Lower lobe of right lung (tissue), 2 donors: ENCODE data around the gene TEKT3. TPM values are rescaled to one million over a fixed set of nuclear protein-coding genes. Genes with fewer than 3 reads are reported as not detected.

Source experiments
- ATAC-seq, 2 donors: fragments of 200-7000 bp; cut with Tn5 transposase; one replicate each; pipeline ENCODE4 v1.9.1; 2020 to 2022; ENCODE audit warnings: mild to moderate bottlenecking in 2 of 2, moderate library complexity in 2 of 2
- DNase-seq: peaks from one replicate; pipeline ENCODE4 v3.0.0-alpha.2; 2020
- H3K27ac ChIP-seq: fragments of 200-600 bp; one replicate; pipeline ENCODE4 v1.8.0; 2022
- H3K27me3 ChIP-seq: fragments of 200-600 bp; one replicate; pipeline ENCODE4 v1.8.0; 2022; ENCODE audit warnings: low read depth
- H3K36me3 ChIP-seq: fragments of 200-600 bp; one replicate; pipeline ENCODE4 v1.8.0; 2022; ENCODE audit warnings: mild to moderate bottlenecking
- H3K4me1 ChIP-seq: fragments of 200-600 bp; one replicate; pipeline ENCODE4 v1.8.0; 2022
- H3K4me3 ChIP-seq: fragments of 200-600 bp; one replicate; pipeline ENCODE4 v1.8.0; 2022; ENCODE audit warnings: mild to moderate bottlenecking
- H3K9me3 ChIP-seq: fragments of 200-600 bp; one replicate; pipeline ENCODE4 v1.8.0; 2022
- intact Hi-C: fragments of 100-400 bp; cut with DNase I; formaldehyde crosslinking; loops from one replicate; pipeline ENCODE4 v1.11.0; 2022
- total RNA-seq: library from RNA; stranded (reverse); fragmentation: NEBNext Ultra II Directional; extraction: Animal tissue kit (Norgen Biotek cat#: 25700); gene quantifications from one replicate; pipeline ENCODE4 v1.2.1, GENCODE V29; 2021
- TF ChIP-seq, protein P1 (sequence below): fragments of 200-600 bp; IDR thresholded peaks from one replicate; pipeline ENCODE4 v1.8.0; 2022; ENCODE audit warnings: antibody characterized with exemption, mild to moderate bottlenecking
- donor health status: DM: no; HTN: yes; CAD: no; lungs with severe emphysema.

The TEKT3 gene
- total RNA-seq, 1 donor from 2014 or later = 2.2 TPM

DNA sequence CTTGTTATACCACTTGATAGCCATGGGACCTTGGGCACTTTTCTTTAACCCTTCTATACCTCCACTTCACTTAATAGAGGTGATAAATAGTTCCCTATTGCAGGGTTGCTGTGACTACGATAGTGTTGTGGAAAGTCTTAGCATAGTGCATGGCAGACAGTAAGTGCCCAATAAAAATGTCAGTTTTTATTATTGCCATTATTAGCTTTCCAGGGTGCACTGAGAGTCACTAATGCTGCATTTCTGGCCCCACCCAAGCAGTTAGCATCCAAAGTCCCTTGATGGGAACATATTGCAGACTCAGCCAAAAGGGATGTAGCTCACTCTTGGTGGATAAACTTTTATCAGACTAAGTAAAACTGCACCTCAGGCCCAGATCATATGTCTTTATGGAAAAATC lies 41.5 kb upstream of the TEKT3 start:
- DNase-seq (no peak), ATAC-seq (no peak)
- no peak overlapping the region for H3K27ac ChIP-seq
- intact Hi-C loops = no loop called here
- peaks cover 17% of the 10 kb centered on the region for H3K4me1 ChIP-seq
- TF ChIP-seq, protein P1, sequence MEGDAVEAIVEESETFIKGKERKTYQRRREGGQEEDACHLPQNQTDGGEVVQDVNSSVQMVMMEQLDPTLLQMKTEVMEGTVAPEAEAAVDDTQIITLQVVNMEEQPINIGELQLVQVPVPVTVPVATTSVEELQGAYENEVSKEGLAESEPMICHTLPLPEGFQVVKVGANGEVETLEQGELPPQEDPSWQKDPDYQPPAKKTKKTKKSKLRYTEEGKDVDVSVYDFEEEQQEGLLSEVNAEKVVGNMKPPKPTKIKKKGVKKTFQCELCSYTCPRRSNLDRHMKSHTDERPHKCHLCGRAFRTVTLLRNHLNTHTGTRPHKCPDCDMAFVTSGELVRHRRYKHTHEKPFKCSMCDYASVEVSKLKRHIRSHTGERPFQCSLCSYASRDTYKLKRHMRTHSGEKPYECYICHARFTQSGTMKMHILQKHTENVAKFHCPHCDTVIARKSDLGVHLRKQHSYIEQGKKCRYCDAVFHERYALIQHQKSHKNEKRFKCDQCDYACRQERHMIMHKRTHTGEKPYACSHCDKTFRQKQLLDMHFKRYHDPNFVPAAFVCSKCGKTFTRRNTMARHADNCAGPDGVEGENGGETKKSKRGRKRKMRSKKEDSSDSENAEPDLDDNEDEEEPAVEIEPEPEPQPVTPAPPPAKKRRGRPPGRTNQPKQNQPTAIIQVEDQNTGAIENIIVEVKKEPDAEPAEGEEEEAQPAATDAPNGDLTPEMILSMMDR = no peak
- no peaks in the 10 kb centered on the region for H3K27me3 ChIP-seq
- H3K36me3 ChIP-seq = no peaks in the 10 kb centered on the region
- H3K4me3 ChIP-seq = no peak overlapping the region
- H3K9me3 ChIP-seq = no peaks in the 10 kb centered on the region

DNA sequence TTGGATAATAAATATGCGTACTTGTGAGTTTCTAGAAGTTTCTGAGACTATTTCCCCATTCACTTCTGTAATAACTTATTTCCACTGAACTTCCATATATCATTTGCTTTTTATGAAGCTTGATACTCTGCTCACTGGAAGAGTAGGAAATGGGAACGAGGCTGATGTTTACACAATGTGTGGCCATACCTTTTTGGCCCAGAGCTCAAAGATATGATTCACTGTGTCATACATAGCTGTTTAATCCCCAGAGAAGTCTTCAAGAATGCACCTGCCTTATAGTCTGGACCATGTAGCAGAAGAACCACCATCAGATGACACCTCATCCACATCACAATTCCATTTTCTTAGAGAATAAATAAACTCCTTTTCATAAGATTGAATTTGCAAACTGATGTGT lies 40.3 kb upstream of the TEKT3 start:
- H3K27me3 ChIP-seq = no peaks in the 10 kb centered on the region
- peaks cover 17% of the 10 kb centered on the region for H3K4me1 ChIP-seq
- H3K27ac ChIP-seq = no peak overlapping the region
- DNase-seq (no peak), ATAC-seq (no peak)
- TF ChIP-seq, protein P1 = no peak
- no peaks in the 10 kb centered on the region for H3K36me3 ChIP-seq
- H3K4me3 ChIP-seq = no peak overlapping the region
- intact Hi-C loops = no loop called here
- no peaks in the 10 kb centered on the region for H3K9me3 ChIP-seq

DNA sequence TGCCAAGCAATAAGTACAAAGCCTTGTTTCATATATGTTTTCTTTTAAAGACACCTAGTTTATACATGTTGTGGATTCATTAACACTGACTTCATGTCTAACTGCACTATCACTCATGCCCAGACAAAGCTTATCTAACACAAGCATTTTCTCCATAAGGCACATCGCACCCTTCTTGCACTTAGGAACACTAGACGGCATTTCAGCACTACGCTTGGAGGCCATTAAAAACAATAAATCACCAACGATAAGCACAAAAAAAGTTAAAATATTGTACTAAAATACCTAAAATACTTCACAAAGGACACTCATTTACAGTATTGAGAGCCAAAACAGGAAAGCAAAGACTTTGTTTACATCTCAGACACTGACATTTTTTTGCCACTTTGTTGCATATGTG lies 39.0 kb upstream of the TEKT3 start:
- peaks cover 14% of the 10 kb centered on the region for H3K4me1 ChIP-seq
- no peak overlapping the region for H3K4me3 ChIP-seq
- H3K27me3 ChIP-seq = no peaks in the 10 kb centered on the region
- TF ChIP-seq, protein P1 = no peak
- DNase-seq (no peak), ATAC-seq (no peak)
- intact Hi-C loops = no loop called here
- H3K27ac ChIP-seq = no peak overlapping the region
- no peaks in the 10 kb centered on the region for H3K36me3 ChIP-seq
- H3K9me3 ChIP-seq = no peaks in the 10 kb centered on the region

DNA sequence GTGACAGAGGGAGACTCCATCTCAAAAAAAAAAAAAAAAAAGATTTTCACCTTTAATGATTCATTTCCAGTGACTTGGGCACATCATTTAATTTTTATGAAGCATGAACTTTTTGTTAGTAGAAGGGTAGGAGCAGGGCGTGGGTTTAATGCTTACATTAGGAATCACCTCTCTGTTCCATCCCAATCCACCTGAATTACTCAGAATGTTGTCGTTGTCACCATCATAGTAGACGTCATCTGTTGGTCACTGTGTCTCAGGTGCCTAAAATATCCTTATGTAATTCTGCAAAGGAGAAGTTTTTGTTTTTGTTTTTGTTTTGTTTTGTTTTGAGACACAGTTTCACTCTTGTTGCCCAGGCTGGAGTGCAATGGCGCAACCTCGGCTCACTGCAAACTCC lies 38.3 kb upstream of the TEKT3 start:
- Histone ChIP-seq H3K27me3 (no peaks in the 10 kb centered on the region), H3K27ac (no peak overlapping the region), H3K4me1 (peaks cover 6% of the 10 kb centered on the region), H3K9me3 (no peaks in the 10 kb centered on the region), H3K4me3 (no peak overlapping the region), H3K36me3 (no peaks in the 10 kb centered on the region)
- intact Hi-C loops = no loop called here
- TF ChIP-seq, protein P1 = no peak
- DNase-seq (no peak), ATAC-seq (no peak)

DNA sequence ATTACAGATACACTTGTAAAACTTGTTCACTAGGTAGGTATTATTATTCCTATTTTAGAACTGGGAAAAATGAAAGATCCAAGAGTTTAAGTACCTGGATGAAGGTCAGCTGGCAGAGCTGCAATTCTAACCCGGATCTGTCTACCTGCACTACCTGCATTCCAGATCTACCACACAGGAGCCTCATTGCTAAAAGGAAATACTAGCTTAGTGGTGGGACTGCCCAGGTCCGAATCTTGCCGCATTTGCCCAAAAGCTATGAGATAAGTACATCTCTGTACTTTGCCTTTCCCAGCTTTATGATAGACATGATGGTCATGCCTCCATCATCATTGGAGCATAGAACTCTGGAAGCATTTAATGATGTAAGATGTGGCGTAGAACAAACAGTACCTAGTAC lies 36.8 kb upstream of the TEKT3 start:
- H3K4me3 ChIP-seq = no peak overlapping the region
- intact Hi-C loops = no loop called here
- H3K27ac ChIP-seq = no peak overlapping the region
- H3K4me1 ChIP-seq = peaks cover under 1% of the 10 kb centered on the region
- H3K36me3 ChIP-seq = no peaks in the 10 kb centered on the region
- TF ChIP-seq, protein P1 = no peak
- no peaks in the 10 kb centered on the region for H3K27me3 ChIP-seq
- no peaks in the 10 kb centered on the region for H3K9me3 ChIP-seq
- ATAC-seq (no peak), DNase-seq (no peak)

DNA sequence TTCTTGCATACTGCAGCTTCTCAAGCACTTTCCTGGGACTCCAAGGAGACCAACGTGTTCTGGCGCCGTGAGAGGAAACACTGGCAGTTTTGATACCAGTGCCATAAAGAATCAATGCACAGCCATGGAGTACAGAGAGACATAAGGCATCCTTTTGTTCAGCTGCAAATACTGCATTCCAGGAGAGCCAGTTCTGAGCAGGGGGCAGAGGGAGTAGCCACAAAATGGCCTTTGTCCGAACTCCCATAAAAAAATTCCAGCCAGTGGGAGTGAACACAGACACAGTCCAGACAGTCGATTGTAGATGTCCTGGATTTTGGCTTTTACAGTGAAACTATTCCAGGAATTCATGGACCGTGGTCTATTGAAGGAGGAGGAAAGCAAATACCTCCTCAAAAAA lies 36.2 kb upstream of the TEKT3 start:
- ATAC-seq (peak in 1 of 2 donors; percentile 35), DNase-seq (no peak)
- H3K4me1 ChIP-seq = no peaks in the 10 kb centered on the region
- TF ChIP-seq, protein P1 = no peak
- H3K4me3 ChIP-seq = no peak overlapping the region
- no peaks in the 10 kb centered on the region for H3K9me3 ChIP-seq
- no peaks in the 10 kb centered on the region for H3K27me3 ChIP-seq
- no peak overlapping the region for H3K27ac ChIP-seq
- H3K36me3 ChIP-seq = no peaks in the 10 kb centered on the region
- intact Hi-C loops = no loop called here
